ENCODE measurements around the gene AMOTL2. TPM values are rescaled to one million over a fixed set of nuclear protein-coding genes. Genes with fewer than 3 reads are reported as not detected.

Gene AMOTL2
- total RNA-seq, 4 donors from 2014 or later: 54.5 to 99.0 (median 59.1) TPM

GRCh38 chr3:134376385-134376765 is 2.1 kb upstream of the AMOTL2 start:
- no peak overlapping the region for H3K4me3 ChIP-seq
- H3K27me3 ChIP-seq: peaks cover 0 to 24% (median 0%) of the 10 kb centered on the region in 4 donors
- peak overlapping the region in 3 of 4 donors; percentile 19 to 55 (median 37) for H3K27ac ChIP-seq
- H3K9me3 ChIP-seq: no peaks in the 10 kb centered on the region
- no peak for DNase-seq
- peaks cover 32 to 77% (median 35%) of the 10 kb centered on the region in 3 donors for H3K4me1 ChIP-seq
- intact Hi-C loops (cut with DNase I): loop anchor here (5.0 kb wide), 1 partner anchor 96 kb away; no protein-coding TSS in a partner anchor
- WGBS, 2 donors: 75 to 85% methylated on average over 4 of the region's 4 CpGs
- H3K36me3 ChIP-seq: peaks cover 0 to 7% (median 1%) of the 10 kb centered on the region in 3 donors
- TF ChIP-seq, protein P1, sequence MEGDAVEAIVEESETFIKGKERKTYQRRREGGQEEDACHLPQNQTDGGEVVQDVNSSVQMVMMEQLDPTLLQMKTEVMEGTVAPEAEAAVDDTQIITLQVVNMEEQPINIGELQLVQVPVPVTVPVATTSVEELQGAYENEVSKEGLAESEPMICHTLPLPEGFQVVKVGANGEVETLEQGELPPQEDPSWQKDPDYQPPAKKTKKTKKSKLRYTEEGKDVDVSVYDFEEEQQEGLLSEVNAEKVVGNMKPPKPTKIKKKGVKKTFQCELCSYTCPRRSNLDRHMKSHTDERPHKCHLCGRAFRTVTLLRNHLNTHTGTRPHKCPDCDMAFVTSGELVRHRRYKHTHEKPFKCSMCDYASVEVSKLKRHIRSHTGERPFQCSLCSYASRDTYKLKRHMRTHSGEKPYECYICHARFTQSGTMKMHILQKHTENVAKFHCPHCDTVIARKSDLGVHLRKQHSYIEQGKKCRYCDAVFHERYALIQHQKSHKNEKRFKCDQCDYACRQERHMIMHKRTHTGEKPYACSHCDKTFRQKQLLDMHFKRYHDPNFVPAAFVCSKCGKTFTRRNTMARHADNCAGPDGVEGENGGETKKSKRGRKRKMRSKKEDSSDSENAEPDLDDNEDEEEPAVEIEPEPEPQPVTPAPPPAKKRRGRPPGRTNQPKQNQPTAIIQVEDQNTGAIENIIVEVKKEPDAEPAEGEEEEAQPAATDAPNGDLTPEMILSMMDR (IDR thresholded peaks at IDR 0.05): no peak
- no peak for TF ChIP-seq POLR2A (IDR thresholded peaks at IDR 0.05)

DNA sequence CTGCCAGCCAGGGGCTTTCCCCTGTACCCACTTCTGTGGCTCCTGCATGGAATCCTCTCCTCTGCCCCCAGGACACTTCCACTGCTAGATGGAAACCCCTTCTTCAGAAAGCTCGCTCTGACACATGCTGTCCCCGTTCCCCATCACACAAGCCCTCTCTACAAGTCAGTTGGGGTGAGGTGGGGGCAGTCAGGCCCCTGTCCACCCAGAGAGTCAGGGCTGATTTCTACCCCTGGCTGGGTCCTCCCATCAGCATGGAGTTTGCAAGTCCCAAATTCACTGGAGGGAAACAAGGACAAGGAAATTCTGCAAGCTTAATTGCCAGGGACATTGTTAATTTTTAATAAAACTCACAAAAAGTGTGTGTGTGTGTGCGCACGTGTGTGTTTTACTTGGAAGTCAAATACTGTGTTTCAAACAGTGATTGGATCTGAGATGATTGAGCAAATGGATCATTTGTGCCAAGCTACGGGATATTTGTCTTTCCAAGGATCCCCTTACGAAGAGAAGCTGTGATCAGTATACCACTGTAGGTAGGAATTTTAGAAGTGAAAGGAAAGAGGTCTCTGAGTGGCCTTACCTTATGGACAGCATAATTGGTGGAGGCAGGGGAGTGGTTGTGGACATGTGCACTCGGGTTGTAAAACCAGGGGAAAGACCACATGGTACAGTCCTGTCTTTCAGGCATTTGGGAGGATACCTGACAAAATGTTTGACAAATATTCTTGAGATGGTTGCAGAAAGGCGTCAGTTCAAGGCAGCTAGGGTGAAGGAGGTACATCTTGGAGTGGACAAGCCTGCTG is 1.5 kb upstream of the AMOTL2 start:
- no peak for TF ChIP-seq POLR2A (IDR thresholded peaks at IDR 0.05)
- TF ChIP-seq, protein P1 (IDR thresholded peaks at IDR 0.05): no peak
- DNase-seq: no peak
- Histone ChIP-seq H3K36me3 (peaks cover 4 to 13% (median 7%) of the 10 kb centered on the region in 3 donors), H3K27me3 (peaks cover 0 to 24% (median 0%) of the 10 kb centered on the region in 4 donors), H3K4me1 (peaks cover 34 to 77% (median 36%) of the 10 kb centered on the region in 3 donors), H3K27ac (peak overlapping the region; percentile 94 to 100 (median 97)), H3K9me3 (no peaks in the 10 kb centered on the region), H3K4me3 (no peak overlapping the region)
- intact Hi-C loops (cut with DNase I): loop anchor here (5.0 kb wide), 1 partner anchor 97 kb away; no protein-coding TSS in a partner anchor
- 73 to 77% methylated on average over 8 of the region's 8 CpGs for WGBS, 2 donors

DNA sequence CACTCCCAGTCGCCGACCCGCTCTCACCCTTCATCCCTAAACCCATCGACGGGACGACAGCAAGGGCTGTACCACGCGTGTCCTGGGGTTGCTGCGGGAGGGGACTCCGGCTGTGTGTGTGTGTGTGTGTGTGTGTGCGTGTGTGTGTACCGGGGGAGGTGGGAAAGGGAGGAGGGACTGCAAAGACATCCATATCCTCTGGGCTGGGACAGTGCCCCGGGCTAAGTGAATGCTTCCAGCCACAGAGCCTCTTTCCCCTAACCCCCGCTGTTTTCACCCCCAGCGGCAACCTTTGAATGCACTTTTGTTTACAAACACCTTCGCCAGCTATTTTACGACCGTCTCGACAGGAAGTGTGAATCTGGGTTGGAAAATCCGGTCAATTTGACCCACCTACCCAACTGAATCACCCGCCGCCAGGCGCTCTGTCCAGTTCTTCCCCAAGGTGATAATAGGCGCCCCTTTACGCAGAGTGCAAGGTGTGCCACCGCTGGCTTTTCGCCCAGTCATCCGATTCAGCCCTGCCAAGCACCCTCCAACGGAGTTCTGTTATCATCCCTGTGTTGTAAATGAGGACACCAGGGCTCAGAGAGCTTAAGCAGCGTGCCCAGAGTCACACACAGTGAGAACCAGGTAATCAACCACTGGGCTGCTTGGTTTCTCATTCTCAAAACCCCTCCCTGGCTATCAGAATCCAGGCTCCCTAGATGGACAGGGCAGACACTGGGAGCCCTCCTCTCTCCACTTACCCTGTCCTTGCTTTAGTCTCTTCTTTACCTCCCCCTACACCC is 739 bp upstream of the AMOTL2 start:
- TF ChIP-seq POLR2A (IDR thresholded peaks at IDR 0.05): no peak
- TF ChIP-seq, protein P1 (IDR thresholded peaks at IDR 0.05): no peak
- peaks cover 8 to 21% (median 15%) of the 10 kb centered on the region in 3 donors for H3K36me3 ChIP-seq
- H3K4me3 ChIP-seq: peak overlapping the region; percentile 64 to 81 (median 78)
- H3K27me3 ChIP-seq: peaks cover 0 to 24% (median 0%) of the 10 kb centered on the region in 4 donors
- WGBS, 2 donors: 8 to 15% methylated on average over 16 to 20 of the region's 30 CpGs
- peak overlapping the region; percentile 94 to 100 (median 97) for H3K27ac ChIP-seq
- no peak for DNase-seq
- intact Hi-C loops (cut with DNase I): loop anchor here (5.0 kb wide), 1 partner anchor 97 kb away; no protein-coding TSS in a partner anchor
- H3K9me3 ChIP-seq: no peaks in the 10 kb centered on the region
- H3K4me1 ChIP-seq: peaks cover 35 to 80% (median 44%) of the 10 kb centered on the region in 3 donors

- intact Hi-C loops (cut with DNase I): no loop called here
- Histone ChIP-seq H3K27me3 (peaks cover 0 to 24% (median 0%) of the 10 kb centered on the region in 4 donors), H3K27ac (peak overlapping the region; percentile 94 to 100 (median 97)), H3K9me3 (no peaks in the 10 kb centered on the region), H3K4me3 (peak overlapping the region; percentile 64 to 81 (median 78)), H3K36me3 (peaks cover 11 to 36% (median 26%) of the 10 kb centered on the region in 3 donors), H3K4me1 (peaks cover 35 to 93% (median 59%) of the 10 kb centered on the region in 3 donors)
- TF ChIP-seq, protein P1 (IDR thresholded peaks at IDR 0.05): peak in 1 of 6 experiments; percentile 7
- peak in 2 of 4 donors; percentile 44 to 59 for TF ChIP-seq POLR2A (IDR thresholded peaks at IDR 0.05)
- 8 to 14% methylated on average over 11 to 27 of the region's 51 CpGs for WGBS, 2 donors
- no peak for DNase-seq
Observed at GRCh38 chr3:134373271-134374104, 759 bp downstream of the AMOTL2 start.

Data from esophagus squamous epithelium (tissue), 5 donors.